Hematopoietic multipotent progenitor cell treated with erythropoietin and hydrocortisone succinate and interleukin-3 and kit ligand, for 8 days (in vitro differentiated cells): ENCODE results near the gene METAP1D.

Source experiments
- DNase-seq: peaks from one replicate; pipeline ENCODE4 v3.0.0-alpha.2; 2015

Gene METAP1D

DNA sequence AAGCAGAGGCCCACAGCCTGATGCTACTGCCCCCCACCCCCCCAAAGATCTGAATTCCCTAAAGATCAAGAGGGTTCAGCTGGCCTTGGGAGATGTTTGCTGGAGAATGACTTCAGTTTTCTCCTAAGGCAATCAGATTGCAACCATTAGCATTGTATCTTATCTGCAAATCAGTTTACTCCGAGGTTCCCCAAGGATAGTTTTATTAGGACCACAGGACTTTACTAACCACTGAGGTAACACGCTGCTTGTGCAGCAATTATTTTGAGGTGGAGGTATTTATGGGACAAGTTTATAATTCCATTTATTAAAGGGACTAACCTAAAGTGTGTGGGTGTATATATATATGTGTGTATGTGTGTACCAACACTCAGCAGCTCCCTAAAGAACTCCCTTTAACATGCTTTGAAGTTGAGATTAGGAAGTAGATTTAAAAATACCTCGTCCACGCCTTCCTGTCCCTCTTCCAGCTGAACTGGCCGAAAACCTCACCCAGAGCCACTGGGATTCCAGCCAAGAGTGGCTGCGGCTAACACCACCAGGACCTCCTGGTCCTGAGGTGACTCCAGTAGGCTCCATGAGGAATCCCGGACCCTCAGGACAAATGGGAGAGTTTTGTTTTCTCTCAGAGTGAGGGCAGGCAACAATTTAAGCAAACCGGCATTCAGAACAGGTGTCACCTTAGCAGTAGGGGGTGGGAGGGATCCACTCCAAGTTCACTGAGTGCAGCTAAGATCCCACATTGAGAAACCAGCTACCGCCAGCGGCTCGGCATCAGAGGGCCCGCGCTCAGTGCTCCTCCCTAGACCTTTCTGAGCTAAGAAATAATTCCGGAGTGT, 82.6 kb downstream of the METAP1D start:
- DNase-seq = no peak

DNA sequence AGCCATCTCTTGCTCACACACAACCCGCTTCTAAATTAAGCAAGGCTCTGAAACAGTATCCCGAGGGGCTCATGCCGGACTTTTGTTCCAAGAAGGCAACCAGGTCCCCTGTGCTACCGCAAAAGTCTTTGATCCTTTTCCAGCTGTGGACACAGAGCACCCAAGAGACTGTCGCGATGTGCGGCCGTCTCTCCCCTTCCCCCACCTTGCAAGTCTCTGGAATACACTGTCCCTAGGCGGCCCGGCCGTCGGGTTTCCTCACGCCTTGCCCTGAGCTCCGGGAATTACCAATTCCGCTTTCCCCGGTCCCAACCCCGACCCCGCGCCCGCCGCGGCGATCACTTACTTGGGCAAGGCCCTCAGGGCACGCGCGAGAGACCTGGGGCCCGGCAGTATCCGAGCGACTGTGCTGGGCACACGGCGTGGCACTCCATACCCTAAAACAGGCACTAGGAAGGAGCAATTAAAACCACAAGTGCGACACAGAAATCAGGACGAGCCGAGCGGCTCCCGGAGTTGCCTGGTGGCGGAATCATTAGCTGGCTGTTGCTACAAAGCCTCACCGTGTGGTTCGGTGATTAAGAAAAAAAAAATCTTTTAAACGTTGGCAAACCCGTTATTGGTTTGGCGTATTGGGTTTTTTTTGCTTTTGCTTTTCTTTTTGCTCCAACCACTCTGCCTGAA, 83.3 kb downstream of the METAP1D start:
- no peak for DNase-seq

DNA sequence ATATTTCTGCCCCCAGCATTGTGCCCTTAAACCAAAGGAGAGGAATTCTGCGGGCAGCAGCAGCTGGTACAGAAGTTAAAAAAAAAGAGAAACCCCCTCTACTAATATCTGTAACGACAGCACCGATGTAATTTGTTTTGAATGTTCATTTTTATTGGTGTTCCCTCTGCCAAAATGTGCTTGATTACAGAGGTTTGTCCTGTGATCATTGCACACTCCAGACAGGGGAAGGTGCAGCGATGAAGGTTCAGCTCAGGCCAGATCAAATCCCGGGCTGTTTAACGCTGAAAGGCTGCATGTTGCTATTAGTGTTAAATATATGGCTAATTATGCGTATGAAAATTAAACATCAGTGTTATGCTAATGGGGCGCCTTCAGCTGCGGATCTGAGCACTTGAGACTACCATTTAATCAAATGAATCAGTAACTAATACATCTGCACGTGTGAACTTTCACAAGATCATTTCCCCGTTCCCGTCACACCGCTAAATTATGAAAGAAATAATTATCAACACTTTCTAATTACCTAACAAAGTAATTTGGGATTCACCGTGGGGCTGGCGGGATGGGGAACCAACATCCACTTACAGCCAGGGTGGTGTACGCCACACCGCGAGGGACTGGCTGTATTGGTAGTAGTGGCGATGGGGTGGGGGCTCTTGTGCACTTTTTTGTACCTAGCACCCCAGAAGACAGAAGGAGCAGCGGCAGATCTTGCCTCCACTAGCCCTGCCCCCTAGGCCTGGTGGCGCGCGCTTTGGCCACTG, 84.1 kb downstream of the METAP1D start:
- DNase-seq = no peak

DNA sequence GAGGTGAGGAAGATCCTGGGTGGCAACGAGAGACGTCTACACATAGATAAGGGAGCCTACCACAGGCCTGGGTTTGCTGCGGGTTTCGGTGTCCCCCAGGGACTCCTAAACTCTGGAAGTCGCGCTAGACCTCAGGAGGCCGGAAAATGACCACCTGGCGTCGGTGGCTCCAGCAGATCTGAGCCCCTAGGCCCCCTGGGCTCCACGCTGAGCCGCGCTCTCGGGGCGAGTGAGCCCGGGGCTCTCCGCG, 84.6 kb downstream of the METAP1D start:
- DNase-seq = no peak

DNA sequence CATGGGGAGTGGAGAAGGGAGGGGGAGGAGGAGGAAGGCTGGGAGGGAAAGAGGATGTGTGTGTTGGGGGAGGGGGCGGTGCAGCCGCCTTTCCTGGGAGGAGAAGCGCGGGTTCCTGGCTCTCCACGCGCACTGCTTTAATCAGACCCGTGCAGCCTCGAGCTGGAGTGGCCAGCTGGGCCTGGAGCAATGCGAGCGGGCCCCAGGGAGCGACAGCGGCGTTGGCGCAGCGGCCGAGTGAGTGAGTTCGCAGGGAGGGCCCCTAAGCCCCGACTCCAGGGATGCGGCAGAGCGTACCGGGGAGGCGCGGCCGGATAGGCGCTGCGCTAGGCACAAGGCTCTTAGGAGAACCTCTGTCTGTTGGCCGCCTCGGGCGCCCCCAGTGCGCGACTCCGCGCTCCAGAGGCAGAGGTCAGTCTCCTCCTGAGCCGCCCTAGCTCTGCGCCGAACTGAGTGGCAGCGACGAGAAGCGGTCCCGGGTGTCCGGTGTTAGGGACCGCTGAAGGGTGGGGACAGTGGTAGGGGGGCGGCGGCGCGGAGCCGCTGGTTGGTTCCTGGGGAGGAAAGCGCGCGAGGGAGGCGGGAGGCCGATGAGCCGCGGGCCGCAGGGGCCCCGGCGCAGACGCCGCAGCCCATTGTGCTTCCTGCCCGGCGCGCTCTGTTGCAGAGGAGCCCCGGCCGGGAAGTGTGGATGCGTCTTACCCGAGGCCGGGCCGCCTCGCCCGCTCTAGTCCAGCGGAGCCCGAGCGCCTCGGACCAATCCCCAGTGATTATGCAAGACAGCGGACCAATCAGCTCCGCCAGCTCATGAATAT, 85.1 kb downstream of the METAP1D start:
- peak; percentile 86 for DNase-seq

DNA sequence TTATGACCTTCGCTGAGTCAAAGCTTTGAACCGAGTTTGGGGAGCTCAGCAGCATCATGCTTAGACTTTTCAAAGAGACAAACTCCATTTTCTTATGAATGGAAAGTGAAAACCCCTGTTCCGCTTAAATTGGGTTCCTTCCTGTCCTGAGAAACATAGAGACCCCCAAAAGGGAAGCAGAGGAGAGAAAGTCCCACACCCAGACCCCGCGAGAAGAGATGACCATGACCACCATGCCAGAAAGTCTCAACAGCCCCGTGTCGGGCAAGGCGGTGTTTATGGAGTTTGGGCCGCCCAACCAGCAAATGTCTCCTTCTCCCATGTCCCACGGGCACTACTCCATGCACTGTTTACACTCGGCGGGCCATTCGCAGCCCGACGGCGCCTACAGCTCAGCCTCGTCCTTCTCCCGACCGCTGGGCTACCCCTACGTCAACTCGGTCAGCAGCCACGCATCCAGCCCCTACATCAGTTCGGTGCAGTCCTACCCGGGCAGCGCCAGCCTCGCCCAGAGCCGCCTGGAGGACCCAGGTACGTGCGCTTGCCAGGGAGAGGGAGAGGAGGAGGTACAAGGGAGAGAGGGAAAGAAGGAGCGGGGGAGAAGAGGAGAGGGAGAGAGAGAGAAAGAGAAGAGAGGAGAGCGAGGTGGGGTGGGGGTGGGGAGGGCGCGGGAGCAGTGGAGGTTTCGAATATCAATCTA, 85.9 kb downstream of the METAP1D start, which contains the start of gene DLX1:
Gene DLX1, plus strand, starts transcription at position 48 of the 700 bp plus-strand sequence. Its CDS starts 171 bp downstream, at position 219.
- DNase-seq = no peak

DNA sequence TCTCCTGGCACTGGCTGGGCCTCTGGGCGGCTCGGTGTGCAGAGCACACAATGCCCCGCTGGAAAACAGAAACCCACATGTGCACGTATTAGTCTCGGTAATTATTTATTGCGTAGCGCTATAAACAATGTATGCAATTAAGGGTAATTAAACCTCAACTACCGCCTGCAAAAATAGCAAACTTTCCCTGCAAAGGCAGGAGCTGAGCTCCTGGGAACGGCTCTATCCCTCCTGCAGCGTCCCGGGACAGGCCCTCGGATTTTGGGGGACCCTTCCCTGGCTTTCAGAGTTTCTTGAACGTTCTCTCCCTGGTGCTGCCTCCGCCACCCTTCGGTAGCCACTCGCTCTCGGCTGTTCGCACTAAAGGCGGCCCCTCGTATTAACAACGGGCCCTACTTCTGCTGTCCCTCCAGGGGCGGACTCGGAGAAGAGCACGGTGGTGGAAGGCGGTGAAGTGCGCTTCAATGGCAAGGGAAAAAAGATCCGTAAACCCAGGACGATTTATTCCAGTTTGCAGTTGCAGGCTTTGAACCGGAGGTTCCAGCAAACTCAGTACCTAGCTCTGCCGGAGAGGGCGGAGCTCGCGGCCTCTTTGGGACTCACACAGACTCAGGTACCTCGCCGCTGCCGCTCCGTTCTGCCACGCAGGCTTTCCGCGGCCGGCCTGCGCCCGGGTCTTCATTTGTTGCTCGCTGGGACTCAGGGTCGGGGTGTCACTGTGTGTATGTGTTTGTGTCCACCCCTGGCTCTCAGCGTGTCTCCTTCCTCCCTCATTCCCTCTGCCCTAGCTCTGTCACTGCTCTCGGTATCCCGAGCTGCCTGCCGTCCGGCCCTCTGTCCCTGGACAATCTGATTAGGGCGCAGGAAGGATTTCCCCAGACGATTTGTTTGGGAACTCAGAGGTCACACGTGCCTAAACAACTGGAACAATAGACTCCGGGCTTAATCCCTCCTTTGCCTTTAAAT, 86.8 kb downstream of the METAP1D start:
- peak; percentile 52 for DNase-seq

DNA sequence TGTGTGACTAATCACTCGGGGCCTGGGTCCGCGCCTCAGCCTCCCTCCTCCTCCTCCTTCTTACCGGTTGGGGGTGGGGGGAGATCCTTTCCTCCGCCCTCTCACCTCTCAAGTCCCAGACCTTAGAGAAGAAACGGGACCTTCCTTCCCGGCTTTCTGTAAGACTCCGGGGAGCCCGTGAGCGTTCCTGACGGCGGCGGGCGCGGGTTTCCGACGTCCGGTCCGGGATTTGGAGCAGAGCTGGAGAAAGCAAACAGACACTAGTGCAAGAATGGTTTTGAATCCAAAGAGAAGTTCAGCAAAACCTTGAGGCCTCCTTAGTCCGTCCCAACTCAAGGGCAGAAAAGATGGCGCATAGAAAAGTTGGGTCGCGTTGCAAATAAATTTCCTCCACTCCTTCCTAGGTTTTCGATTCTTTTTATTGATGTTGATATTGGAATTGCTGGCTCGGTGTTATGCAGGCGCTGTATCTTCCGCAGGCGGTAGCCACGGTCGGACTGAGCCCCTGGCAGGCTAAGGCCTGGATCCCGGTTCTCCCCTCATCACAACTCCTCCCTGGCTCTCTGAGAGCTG, 87.5 kb downstream of the METAP1D start:
- no peak for DNase-seq

DNA sequence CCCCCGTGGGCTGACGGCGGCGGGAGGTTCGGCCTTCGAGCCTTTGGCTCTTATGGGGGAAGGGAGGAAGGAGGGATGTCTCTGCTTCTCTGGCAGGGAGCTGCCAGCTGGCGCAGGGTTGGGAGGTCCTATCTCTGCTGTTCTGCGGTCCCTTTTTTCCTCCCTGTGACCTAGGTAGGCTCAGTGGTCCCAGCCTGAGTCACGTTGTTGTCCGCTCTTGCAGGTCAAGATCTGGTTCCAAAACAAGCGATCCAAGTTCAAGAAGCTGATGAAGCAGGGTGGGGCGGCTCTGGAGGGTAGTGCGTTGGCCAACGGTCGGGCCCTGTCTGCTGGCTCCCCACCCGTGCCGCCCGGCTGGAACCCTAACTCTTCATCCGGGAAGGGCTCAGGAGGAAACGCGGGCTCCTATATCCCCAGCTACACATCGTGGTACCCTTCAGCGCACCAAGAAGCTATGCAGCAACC, 88.1 kb downstream of the METAP1D start:
- DNase-seq = no peak

DNA sequence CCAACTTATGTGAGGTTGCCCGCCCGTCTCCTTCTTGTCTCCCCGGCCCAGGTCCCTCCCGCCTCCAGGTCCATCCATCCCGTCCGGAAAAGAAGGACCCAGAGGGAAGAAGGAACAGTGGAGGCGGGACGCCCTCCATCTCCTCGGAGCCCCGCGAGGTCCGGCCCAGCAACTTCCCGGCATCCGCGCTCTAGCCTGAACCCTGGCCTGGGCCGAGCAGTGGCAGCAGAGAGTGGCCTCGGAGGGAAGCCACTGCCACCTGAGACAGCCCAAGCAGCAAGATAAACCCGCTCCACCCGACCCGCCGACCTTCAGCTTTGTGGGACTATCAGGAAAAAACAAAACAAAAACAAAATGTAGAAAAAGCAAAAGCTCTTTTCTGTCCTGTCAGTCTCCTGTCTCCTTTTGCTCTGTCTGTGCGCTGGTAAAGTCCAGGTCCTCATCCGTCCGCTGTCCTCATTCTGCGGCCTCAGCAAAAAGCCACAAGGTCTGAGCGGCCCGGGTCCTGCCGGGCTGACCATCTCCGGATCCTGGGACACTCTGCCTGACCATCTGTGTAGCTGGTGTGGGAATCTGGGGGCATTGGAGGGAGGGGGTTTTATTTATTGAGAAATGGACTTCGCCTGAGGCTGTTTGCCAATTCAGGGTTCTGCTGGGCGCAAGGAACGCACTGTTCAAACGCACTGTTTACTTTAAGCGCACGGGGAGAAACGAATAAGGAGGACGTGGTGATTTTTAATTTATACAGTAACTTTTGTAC, 88.7 kb downstream of the METAP1D start:
- DNase-seq = no peak

DNA sequence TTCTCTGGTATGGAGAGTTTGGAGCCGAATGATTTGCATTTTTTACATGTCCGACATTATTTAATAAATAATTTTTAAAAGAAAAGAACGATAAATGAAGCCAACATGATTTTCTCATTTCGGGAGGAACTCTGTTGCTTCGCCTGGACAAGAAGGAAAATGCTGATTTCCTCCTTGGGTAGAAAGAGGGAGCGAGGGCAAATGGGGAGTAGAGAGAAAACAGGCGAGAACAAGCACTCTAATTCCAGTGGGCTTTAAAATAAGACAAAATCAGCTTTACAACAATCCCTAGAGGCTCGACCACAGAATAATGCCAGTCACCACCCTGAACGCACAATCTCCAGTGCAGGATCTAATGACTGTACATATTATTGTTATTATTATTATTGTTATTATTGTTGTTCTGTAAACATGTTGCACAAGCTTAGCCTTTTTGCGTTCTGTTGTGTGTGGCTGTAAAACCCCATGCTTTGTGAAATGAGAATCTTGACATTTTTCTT, 89.3 kb downstream of the METAP1D start:
- DNase-seq = no peak

DNA sequence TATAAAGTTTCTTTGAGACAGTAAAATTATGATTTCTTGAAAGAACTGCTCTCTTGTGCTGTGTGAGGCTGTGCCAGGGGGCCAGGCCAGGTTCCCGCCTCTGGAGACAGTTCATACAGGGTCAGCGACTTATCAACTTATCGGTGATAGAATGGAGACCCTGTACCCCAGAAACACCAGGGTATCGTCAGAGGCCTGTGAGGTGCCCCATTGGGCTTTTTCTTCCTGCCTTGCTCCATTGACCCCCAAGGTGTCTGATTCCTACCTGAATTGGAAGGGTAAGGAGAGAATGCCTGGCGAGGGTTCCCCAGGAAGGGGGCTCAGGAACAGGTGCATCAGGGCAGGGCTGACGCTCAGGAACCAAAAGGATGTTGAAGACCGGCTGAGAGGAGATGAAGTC, 89.9 kb downstream of the METAP1D start:
- no peak for DNase-seq

DNA sequence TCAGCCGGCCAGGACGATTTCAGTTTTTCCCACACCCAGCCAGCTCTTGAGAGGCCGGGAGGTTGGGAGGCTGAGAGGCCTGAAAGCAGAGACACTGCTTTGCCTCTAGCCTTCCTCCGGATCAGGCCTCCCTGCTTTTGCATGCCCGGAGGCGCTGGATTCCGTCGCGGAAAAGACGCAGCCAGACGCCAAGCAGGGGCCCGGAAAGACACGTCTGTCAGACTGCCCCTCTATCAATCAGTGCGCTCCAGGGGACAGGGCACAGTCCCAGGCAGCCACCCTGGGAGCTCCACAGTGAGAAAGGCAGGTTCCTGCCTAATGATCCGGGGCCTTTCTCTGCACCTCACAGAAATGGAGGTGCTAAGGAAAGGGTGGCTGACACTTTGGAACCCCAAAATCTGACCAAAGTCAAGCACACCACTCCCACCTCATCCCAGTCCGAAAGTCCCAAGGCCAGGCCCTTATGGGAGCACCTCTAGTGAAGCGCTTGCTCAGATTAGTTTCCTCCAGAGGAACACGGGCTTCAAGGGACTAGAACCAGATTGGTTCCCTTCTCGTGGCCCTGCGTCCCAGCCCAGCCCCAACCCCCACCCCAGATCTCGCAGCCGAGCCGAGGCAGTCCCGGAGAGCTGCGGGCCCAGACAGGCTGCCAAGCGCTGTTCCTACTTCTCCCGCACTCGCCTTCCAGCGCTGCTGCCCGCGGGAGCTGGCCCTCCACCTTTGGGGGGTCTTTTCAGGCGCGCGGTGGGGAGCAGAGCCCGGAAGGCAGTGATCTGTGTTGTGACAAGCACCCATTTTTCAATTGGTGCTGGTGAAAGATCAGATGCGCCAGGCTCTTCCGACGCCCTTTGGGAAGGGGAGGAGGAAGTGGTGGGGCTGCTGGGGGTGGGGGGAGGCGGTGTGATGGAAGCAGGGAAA, 90.5 kb downstream of the METAP1D start:
- DNase-seq = no peak

DNA sequence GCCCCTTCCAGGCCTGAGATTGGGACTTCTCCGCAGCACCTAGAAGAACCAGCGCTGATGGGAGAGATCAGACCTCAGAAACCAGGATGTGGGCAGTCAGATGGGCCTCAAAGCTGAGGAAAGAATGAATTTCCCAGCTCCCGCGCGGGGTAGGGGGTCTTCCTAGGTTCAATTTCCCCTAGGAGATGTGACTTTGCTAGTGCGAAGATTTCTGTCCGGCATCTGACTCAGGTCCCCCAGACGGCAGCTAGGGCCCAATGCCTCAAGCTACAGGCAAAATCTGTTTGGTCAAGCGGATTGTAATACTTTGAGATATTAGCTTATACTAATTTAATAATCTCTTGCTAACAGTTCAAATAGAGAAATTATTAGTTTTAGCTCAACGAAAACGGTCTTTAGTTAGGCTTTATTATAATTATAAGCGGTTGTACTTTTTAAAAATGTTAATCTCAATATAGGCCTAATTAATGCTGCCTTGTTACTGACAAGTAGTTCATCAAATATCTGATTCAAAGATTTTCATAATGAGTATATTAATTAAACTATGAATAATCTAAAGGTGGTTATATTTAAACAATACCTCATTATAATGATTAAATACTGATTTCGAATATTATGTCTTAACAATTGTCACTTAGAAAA, 91.4 kb downstream of the METAP1D start:
- DNase-seq = no peak

DNA sequence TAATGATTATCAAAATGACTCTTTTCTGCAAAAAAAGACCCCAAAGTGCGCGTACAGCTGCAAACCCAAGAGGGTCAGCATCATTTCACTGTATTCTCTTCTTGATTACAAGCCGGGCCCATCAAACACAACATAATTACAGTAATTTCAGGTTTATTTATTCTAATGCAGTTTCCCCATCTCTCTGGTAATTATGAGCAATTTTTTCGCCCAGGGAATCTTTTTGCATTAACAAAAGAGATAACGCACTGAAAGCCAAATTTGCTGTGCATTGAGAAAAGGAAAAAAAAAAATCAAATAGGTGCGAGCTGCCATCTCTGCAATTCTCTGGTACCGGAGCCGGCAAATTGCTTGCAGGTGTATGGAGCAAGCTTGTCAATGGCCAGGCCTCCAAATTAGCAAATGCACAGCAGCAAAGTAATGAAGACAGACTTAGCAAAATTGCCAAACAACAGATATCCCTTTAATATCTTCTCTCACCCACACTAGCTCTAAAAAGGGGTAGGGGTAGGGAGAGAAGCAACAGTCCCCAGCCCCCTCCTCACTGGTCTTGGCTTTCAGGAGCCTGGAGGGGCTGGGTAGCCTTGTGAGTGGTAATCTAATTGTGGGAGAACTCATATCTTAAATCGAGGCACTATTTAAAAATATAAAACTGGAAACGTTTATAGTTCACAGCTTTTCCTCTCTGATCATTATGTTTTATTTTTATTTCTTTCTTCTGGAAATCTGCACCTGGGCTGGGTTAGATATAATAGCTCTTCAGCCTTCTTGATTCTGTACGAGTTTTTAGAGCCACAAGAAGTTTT, 92.2 kb downstream of the METAP1D start:
- no peak for DNase-seq

DNA sequence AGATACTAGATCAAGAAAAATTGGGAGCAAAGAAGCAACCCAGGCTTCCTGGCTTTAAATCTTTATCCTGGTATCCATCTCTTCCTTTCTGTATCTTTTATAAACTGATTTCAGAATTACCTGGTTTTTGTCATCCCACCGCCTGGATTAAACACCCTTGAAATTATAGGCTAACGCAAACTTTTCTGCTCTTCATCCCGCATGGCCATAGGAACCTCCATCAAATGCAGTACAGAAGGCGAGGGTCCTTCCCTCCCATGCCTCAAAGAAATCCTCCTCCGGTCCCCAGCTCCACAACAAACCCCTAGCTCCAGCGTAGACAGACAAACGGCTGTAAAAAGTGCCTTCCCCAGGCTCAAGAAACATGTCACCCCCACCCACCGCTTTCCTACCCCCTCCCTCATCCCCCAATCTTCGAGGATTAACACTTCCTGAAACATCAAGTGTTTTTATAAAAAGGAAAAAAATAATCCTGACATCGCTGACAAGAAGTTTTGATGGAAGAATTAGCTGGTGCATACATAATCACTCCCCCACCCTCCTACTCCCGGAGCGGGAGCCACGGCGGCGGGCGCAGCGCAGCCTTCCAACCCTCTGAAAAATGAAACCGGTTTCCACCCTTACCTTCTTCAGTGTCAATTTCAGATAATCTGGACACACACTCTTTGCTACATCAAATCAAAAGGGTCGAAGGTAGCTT, 93.1 kb downstream of the METAP1D start:
- DNase-seq = no peak
